Glomerular endothelial cell (primary cell): ENCODE measurements around the gene GPBP1L1. TPM values are rescaled to one million over a fixed set of nuclear protein-coding genes. Genes with fewer than 3 reads are reported as not detected.
A peak's percentile ranks its signal among the peaks of the same experiment; 100 is the strongest.

Experiments used
- DNase-seq: peaks from one replicate; pipeline ENCODE4 v3.0.0-alpha.2; 2011; ENCODE audit warnings: low read depth, low spot score; ENCODE audit errors: extremely low read depth
- total RNA-seq: library from RNA; depleted of rRNA; stranded (reverse); fragments of >200 nt; gene quantifications from 2 replicates; pipeline ENCODE4 v1.2.3, GENCODE V29; 2015

Gene GPBP1L1
- total RNA-seq, 1 donor from 2014 or later, result 83.0 TPM

DNA sequence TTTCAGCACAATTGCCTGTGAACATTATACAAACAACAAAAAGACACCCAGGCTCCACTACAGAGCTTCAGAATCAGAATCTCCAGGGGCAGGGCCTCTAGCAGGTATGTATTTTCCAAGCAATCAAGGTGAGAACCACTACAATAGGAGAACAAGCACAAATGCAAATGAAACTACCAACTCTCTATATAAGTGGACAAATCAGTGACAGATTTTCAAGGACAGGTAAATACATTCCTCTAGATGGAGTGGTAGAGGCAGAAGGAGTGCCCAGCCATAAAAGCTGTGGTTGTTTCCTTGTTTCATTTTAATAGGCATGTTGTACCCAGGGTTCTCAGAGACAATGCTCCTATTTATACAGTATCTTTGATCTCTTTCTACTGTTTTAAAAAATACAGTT is 42.4 kb downstream of the GPBP1L1 start:
- DNase-seq, result no peak

DNA sequence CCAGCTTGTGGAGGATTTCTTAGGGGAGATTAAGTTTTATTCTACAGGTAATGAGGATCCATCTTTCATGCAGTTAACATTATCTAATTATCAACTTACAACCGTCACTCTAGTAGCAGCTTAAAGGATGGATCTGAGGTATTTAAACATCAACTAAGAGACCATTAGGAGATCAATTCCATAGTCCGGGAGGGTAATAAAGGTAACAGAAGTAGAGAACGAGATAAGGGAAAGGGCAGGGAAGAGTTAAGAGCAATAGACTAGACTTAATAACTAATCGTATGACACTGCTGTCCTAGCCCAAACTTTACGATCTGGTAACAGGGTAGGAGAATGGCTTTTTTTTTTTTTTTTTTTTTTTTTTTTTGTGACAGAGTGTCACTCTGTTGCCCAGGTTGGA is 43.0 kb downstream of the GPBP1L1 start:
- no peak for DNase-seq

DNA sequence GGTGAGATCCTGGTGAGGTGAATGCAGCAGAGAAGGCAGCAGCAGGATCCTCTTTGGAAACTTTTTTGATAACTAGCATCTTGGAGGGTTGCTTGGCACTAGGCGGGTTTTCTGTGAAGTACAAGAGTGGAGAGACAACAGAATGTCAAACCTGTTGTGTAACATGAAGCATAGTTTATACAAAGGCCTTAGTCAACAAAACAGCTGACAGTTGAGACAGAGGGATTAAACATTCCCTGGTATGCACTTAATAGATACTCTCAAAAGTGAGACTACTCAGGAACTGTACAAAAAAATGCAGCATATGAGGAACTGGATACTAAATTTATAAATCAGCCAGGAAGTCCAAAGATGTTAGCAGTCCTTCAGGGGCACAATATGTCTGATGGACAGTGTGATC is 46.0 kb downstream of the GPBP1L1 start:
- no peak for DNase-seq

DNA sequence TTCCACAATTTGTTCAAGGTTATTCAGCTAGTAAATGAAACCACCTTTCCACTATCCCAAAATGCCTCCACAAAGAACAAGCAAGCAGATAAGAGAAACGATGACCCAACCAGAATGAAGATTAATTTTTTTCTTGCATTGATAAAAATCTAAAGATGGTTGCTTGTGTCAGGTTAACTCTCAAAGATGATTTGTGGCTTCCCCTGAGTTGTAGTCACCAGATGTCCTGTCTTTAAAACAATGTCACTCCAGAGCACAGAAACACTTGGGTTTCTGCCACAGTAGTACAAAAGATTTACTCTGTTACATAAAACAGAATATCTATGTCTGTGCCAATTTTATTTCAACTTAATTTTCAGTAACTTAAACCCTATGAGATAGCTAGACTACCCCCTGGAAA is 51.1 kb downstream of the GPBP1L1 start:
- DNase-seq, result no peak

DNA sequence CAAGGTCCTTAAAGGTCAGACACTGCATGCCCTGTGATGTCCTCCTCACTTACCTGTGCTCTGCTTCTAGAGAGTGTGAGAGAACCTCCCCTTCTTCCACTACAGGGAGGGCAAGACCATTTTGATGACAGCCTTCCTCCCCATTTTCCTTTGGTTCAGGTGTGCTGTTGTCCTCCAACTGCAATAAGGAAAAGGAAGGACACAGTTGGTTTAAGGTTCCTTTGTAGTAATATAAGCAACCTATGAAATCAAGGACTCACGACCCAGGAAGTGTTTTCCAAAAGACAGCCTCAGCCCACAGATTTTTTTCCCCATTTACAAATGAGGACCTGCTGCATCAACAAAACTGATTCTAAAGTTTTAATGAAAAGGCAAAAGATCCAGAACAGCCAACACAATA is 55.9 kb downstream of the GPBP1L1 start:
- DNase-seq, result no peak

DNA sequence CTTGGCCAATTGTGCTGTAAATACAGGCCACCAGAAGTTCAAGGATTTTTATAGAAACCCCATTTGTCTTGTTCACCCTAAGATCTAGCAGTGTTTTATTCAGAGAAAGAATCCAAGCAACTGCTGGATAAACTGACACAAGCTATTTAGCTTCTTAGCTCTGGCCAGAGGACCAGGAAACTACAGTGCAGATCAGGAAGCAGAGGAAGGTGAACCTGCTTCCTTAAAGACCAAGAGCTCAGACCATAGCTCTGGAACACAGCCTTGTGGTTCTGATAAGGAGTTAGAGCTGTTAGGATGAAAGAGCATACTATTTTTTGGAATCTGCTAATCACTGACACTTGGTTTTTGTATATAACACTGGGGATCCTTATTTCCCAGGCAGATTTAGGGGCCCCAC is 57.3 kb downstream of the GPBP1L1 start:
- peak; percentile 52 for DNase-seq

DNA sequence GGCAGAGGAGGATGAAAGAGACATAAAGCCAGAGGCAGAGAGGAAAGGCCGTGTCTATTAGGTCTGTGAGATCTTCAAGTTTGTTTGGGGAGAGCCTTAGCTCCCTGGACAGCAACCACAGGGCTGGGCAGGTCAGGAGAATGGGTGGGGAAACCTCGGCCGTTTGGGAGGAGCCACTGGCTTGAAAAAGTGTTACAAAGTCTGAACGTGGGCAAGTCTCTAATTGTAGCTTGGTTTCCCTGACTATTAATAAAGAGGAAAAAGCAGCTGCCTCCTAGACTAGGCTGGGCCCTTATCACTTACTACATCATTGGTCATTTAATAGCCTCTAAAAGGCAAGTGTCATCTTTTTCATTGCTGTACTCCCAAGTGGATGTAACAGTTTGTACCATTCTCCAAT is 62.4 kb downstream of the GPBP1L1 start, which contains the start of gene CCDC17:
CCDC17 (minus strand) TSS at position 83 of the 400 bp plus-strand sequence. CDS start 145 bp downstream, outside the sequence.
- no peak for DNase-seq

DNA sequence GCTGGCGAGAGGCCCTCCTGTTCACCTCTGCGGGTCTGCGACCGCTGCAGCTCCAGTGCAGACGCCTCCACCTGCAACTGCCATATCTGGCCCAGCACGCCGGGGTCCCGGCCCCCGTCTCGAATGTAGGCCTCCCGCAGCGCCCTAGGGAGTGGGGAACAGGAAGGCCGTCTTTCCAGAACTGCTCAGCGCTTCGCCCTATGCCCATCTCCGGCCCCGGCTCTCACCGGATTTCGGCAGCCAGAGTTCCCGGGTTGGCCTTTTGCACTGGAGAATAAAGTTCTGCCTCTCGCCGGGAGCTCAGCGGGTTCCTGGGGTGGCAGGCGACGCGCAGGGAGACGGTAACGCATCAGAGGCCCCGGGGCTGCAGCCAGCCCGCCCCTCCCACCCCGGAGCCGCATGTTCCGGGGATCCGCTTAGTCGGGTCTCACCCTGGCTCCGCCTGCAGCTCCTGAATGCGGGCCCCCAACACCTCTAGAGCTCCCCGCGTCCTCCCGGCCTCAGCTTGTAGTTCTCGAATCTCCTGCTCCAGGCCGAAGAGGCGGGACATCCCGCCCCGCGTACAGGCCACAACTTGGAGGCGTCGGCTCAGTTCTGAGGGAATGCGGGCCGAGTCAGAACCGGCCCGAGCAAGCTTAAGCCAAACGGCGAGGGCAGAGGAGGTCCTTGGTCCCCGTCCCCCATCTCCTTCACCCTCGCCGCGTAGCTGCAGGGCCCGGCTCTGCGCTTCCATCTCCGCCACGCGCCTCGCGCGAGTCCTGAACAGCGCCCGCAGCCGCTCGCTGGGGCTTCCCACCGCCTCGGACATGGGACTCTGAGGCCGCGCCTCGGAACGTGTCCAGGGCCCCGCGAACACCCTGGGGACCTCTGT is 63.6 kb downstream of the GPBP1L1 start:
- DNase-seq, result no peak

DNA sequence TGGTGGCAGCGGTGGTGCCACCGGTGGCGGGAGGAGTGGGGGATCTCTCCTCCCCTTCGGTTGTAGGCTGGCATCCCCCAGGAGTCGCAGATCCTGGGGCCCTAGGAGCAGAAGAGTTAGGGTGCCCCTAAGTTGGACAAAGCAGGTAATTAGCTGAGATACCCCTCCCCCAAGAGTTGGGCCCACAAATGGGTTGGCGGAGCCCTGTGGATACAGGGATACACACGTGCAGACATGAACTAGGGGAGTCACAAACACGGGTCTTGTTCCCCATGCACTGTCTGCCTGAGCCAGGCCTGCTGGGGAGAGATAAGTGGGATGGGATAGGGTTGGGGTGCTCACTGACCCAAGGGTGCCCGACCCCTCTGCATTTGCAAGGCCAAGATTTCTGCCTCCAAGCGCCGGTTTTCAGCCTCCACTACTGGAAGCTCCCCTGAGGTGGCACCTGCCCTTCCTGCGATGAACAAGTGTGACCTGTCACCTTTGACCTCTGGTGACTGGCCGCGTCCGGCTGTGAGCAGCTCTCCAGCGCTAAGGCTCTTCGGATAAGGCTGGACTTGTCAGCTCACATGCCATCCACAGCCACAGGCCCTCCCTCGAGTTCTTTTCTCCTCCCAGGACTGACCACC is 64.3 kb downstream of the GPBP1L1 start:
- no peak for DNase-seq

DNA sequence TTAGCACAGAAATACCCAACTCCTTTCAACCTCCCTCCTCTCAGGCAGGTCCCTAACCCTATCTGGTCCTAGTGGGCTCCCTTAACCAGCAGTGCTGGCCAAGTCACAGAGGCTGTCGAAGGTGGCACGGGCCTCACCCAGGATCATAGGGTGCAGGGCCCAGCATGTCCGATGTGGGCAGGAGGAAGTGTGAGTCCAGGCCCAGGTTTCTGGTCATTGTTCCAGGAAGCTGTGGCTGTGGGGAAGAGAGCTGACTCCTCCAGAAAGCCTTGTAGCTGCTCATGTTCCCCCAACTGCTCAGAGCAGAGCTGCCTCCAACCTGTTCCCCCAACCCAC is 64.9 kb downstream of the GPBP1L1 start:
- no peak for DNase-seq

DNA sequence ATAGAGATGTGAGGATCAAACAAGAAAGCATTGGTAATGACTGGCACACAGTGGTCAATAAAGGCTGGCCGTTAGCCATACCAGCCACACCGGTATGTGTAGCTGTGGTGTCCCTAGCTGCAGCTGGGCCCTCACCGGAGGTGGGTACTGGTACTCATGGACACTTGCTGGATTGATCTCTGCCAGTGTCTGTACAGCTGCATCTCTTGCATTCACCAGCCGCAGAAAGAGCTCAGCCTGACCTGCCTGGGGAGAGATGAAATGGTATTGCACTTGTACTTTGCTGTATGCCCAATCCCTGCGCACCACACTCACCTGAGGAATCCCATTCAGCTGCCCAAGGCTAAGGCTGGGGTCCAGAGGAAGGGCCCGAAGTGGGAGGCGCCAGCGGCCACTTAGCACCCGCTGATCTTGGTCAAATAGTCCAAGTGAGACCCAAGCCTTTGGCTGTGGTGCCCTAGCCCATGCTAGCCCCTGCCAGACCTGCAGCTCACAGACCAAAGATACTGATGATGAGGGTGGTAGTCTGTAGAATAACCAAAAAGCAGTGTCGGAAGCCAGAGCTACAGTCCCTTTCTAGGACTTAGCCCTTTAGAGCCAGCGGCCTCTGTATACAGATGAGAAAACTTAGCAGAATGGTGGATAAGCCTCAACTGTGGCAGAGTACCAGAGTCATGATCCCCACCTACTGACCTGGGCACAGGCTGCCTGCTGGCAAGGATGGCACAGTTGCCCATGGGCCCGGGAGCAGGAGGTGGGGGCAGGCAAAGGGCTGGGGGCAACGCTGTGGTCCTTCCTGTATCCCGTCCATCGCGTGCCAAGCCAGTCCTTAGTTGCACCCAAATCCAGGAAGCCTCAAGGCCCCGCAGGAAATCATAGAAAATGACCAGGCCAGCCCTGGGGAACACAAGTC is 65.5 kb downstream of the GPBP1L1 start:
- no peak for DNase-seq

DNA sequence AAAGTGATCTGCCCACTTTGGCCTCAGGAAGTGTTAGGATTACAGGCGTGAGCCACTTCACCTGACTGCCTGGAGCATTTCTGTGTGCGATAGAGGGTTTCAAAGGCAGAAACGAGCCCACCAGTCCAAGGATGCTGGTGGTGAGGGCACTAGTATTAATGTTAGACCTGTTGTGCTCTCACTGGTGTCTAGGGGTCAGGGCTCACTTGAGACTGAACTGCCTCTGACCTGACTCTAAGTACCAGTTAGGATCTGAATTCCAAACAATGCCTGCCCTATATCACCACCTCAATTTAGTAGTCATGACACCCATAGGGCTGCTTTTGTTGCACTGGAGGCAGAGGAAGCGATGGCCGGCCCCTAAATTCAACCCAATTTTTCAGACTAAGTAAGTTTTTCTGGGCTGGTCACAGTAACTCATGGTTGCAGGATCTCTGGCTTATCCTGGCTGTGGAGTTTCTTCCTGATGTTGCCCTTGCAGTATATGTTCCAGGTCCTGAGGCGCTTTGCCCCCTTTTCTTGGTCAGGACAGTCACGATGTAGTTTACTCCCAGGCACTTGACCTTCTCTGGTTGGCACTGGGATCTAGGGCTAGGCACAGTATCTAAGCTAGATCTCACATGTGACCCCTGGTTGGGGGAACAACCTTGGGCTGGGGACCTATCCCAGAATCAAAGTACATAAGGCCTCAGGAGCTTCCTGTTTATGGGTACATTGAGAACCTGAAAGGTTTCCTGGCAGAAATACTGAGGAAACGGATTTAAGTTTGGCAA is 67.0 kb downstream of the GPBP1L1 start:
- no peak for DNase-seq

DNA sequence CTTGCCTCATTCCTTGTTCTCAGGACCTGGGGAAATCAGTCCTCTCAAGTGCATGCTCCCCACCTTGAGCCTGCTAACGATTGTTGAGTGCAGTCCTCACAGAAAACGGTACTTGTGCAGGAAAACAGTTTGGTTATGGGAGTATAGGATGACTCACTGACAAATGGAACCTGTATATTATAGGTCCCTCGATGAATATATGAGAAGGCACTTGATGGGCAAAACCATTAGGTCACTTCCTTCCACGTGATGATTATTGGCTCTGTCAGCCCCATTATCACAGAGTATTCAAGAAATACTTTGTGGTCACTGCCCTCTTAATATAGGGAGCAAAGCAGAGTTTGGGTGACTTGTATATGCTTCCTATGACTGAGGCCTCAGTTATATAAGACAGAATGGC is 68.7 kb downstream of the GPBP1L1 start:
- DNase-seq, result no peak

DNA sequence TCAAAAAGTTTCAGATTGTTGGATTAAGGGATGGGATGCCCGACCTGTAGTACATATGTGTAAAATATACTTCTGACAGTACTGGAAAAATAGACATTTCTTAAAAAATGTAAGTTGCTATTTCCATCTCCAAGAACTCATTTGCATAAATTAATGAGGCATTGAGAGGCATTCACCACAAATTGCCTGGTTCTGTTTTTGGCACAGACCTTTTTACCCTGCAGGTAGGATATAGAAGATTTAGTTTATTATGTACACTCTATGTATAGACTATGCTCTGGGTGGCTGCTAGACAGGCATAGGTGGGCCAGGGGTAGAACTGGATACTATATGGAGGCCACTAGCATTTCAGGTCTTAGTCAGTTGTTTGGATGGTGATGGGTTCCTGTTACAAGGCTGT is 70.4 kb downstream of the GPBP1L1 start:
- DNase-seq, result no peak

DNA sequence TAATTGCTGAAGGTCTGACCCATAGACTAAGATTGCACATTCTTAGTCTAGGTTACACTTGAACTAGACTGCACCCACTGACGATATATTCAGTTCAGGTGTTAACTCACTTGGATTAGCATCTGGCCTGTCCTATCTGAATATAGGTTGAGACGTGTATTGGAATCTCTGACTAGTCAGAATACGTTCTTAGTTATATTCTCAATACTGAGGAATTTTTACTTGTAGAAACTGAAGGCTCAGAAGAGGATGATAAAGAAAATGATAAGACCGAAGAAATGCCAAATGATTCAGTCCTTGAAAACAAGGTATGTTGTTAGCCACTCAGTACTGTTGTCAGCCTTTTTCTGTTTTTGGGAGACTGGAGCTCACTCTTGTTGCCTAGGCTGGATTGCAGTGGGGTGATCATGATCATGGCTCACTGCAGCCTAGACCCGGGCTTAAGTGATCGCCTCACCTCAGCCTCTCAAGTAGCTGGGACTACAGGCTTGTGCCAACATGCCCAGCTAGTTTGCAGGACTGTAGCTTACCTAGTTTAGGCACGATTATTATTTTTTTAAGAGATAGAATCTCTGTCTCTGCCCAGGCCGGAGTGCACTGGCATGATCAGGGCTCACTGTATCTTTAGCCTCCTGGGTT is 73.3 kb downstream of the GPBP1L1 start:
- no peak for DNase-seq

DNA sequence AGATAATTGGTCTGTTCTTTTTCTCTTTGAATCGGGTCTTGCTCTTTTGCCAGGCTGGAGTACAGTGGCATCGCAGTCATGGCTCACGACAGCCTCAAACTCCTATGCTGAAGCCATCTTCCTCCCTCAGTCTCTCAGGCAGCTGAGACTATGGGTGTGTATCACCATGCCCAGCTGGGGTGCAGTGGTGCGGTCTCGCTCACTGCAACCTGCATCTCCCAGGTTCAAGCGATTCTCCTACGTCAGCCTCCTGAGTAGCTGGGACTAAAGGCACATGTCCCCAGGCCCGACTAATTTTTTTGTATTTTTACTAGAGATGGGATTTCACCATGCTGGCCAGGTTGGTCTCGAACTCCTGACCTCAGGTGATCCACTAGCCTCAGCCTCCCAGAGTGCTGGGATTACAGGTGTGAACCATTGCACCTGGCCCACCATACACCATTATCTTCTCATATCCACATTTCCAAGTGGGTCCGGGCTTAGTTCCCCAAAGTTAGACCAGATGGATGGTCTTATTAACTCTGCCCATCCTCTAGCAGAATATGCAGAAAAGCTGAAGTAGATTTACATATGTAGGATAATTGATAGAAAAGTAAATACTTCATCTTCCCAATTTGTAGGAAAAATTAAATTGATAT is 75.6 kb downstream of the GPBP1L1 start:
- no peak for DNase-seq

DNA sequence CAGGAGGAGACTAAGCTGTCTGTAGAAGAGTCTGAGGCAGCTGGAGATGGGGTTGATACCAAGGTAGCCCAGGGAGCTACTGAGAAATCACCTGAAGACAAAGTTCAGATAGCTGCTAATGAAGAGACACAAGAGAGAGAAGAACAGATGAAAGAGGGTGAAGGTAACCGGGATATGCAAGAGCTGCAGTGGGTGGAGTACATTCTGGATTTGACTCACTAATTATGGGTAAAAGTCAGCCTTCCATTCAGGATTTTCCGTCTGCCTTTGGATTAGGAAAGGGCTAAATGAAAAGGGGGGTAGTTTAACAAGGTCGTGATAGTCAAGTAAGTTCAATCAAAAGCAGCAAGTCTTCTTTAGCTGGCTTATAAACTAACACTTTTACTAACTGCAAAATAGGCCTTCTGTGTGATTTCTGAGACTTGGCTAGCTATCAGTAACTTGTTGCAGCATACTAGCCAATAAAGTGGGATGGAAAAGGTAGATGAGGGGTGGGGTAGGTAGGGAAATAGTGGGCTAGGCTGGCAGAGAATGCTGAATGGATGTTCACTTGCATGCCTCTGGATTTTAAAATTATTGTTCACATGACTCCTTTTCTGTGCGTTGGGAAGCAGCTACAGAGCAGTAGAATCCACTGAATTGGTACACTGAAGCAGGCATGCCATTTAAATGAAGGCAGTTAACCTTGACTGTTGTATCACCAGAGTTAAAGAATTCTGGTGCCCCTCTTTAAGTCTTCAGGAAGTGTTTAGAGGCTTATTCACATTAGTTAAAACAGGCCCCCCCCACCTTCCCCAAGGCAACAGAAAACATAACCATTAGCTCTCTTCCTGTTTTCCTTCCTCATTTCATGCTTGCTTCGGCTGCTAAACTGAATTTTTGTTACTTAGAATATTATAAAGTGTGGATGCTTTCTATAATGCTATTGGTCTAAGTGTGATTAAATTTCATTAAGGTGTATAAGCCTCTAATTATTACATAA is 77.9 kb downstream of the GPBP1L1 start:
- no peak for DNase-seq

DNA sequence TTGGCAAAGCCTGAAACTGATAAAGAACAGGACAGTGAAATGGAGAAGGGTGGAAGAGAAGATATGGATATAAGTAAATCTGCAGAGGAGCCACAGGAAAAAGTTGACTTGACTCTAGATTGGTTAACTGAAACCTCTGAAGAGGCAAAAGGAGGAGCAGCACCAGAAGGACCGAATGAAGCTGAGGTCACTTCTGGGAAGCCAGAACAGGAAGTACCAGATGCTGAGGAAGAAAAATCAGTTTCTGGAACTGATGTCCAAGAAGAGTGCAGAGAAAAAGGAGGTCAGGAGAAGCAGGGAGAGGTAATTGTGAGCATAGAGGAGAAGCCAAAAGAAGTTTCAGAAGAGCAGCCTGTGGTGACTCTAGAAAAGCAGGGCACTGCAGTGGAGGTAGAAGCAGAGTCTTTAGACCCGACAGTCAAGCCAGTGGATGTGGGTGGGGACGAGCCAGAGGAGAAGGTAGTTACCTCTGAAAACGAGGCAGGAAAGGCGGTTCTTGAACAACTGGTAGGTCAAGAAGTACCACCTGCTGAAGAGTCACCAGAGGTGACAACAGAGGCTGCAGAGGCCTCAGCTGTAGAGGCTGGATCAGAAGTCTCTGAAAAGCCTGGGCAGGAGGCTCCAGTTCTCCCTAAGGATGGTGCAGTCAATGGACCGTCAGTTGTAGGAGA is 78.8 kb downstream of the GPBP1L1 start:
- no peak for DNase-seq
